ENCODE measurements around the gene BACE1. TPM values are rescaled to one million over a fixed set of nuclear protein-coding genes. Genes with fewer than 3 reads are reported as not detected.
"Not testable (repeated sequence)": the region's sequence is repeated elsewhere in the genome, so short reads cannot be mapped to it uniquely, and the experiment has no call there.

BACE1 gene
- total and polyA plus RNA-seq, 2 experiments from 2014 or later: 2.4 to 7.2 TPM

- Histone ChIP-seq H3F3A (replicated peaks; ENCODE audit: low read depth) (no peaks in the 10 kb centered on the region), H3K4me3 (no peak overlapping the region), H4K20me1 (replicated peaks; ENCODE audit: insufficient read depth) (peaks cover 20% of the 10 kb centered on the region; the same call in 1 of the 2 replicates), H3K4me1 (ENCODE audit: insufficient read depth) (no peaks in the 10 kb centered on the region), H3K36me3 (ENCODE audit: insufficient read depth) (no peaks in the 10 kb centered on the region), H2AFZ (no peak overlapping the region), H3K27me3 (ENCODE audit: insufficient read depth) (peaks cover 9% of the 10 kb centered on the region), H3K4me2 (no peak overlapping the region), H3K9me2 (ENCODE audit: insufficient read depth) (no peaks in the 10 kb centered on the region), H3K79me2 (replicated peaks; ENCODE audit: insufficient read depth) (no peaks in the 10 kb centered on the region), H3K27ac (ENCODE audit: low read depth) (no peak overlapping the region)
- TF ChIP-seq CTCF (conservative IDR thresholded peaks at IDR 0.05; ENCODE audit: low read depth in 2 of 2) (no peak), EZH2 (IDR thresholded peaks at IDR 0.05; ENCODE audit: low read depth, unreplicated experiment) (no peak), CREB1 (CRISPR knock-in tag; IDR thresholded peaks at IDR 0.05; ENCODE audit: low read depth) (no peak), ZNF331 (CRISPR knock-in tag; IDR thresholded peaks at IDR 0.05; ENCODE audit: low read depth) (no peak), ZNF114 (CRISPR knock-in tag; IDR thresholded peaks at IDR 0.05) (no peak), EZH2phosphoT487 (IDR thresholded peaks at IDR 0.05; ENCODE audit: unreplicated experiment) (no peak), STAT1 (IDR thresholded peaks at IDR 0.05; ENCODE audit: unreplicated experiment) (no peak), POLR2AphosphoS5 (IDR thresholded peaks at IDR 0.05; ENCODE audit: low read depth) (no peak), NANOG (IDR thresholded peaks at IDR 0.05; ENCODE audit: borderline replicate concordance) (no peak), JUNB (IDR thresholded peaks at IDR 0.05; ENCODE audit: unreplicated experiment) (no peak)
- TF ChIP-seq, protein P1, sequence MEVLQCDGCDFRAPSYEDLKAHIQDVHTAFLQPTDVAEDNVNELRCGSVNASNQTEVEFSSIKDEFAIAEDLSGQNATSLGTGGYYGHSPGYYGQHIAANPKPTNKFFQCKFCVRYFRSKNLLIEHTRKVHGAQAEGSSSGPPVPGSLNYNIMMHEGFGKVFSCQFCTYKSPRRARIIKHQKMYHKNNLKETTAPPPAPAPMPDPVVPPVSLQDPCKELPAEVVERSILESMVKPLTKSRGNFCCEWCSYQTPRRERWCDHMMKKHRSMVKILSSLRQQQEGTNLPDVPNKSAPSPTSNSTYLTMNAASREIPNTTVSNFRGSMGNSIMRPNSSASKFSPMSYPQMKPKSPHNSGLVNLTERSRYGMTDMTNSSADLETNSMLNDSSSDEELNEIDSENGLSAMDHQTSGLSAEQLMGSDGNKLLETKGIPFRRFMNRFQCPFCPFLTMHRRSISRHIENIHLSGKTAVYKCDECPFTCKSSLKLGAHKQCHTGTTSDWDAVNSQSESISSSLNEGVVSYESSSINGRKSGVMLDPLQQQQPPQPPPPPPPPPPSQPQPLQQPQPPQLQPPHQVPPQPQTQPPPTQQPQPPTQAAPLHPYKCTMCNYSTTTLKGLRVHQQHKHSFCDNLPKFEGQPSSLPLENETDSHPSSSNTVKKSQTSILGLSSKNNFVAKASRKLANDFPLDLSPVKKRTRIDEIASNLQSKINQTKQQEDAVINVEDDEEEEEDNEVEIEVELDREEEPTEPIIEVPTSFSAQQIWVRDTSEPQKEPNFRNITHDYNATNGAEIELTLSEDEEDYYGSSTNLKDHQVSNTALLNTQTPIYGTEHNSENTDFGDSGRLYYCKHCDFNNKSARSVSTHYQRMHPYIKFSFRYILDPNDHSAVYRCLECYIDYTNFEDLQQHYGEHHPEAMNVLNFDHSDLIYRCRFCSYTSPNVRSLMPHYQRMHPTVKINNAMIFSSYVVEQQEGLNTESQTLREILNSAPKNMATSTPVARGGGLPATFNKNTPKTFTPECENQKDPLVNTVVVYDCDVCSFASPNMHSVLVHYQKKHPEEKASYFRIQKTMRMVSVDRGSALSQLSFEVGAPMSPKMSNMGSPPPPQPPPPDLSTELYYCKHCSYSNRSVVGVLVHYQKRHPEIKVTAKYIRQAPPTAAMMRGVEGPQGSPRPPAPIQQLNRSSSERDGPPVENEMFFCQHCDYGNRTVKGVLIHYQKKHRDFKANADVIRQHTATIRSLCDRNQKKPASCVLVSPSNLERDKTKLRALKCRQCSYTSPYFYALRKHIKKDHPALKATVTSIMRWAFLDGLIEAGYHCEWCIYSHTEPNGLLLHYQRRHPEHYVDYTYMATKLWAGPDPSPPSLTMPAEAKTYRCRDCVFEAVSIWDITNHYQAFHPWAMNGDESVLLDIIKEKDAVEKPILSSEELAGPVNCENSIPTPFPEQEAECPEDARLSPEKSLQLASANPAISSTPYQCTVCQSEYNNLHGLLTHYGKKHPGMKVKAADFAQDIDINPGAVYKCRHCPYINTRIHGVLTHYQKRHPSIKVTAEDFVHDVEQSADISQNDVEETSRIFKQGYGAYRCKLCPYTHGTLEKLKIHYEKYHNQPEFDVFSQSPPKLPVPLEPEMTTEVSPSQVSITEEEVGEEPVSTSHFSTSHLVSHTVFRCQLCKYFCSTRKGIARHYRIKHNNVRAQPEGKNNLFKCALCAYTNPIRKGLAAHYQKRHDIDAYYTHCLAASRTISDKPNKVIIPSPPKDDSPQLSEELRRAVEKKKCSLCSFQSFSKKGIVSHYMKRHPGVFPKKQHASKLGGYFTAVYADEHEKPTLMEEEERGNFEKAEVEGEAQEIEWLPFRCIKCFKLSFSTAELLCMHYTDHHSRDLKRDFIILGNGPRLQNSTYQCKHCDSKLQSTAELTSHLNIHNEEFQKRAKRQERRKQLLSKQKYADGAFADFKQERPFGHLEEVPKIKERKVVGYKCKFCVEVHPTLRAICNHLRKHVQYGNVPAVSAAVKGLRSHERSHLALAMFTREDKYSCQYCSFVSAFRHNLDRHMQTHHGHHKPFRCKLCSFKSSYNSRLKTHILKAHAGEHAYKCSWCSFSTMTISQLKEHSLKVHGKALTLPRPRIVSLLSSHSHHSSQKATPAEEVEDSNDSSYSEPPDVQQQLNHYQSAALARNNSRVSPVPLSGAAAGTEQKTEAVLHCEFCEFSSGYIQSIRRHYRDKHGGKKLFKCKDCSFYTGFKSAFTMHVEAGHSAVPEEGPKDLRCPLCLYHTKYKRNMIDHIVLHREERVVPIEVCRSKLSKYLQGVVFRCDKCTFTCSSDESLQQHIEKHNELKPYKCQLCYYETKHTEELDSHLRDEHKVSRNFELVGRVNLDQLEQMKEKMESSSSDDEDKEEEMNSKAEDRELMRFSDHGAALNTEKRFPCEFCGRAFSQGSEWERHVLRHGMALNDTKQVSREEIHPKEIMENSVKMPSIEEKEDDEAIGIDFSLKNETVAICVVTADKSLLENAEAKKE (CRISPR knock-in tag; IDR thresholded peaks at IDR 0.05): no peak
- DNase-seq (ENCODE audit: low spot score): no peak
- Mint-ChIP-seq H3K9me3 (no peaks in the 10 kb centered on the region), H3K27me3 (ENCODE audit: insufficient read depth, low read depth, poor library complexity) (no peaks in the 10 kb centered on the region), H3K36me3 (ENCODE audit: low read depth) (peaks cover 33% of the 10 kb centered on the region), H3K4me1 (peaks cover 2% of the 10 kb centered on the region; the same call in 1 of the 3 replicates), H3K4me3 (no peak overlapping the region), H3K27ac (no peak overlapping the region)
- no peak for ATAC-seq
Measured at GRCh38 chr11:117265745-117266144, 50.3 kb downstream of the BACE1 start.

- peaks cover 20% of the 10 kb centered on the region; the same call in 1 of the 2 replicates for H4K20me1 ChIP-seq (replicated peaks; ENCODE audit: insufficient read depth)
- not testable (repeated sequence) for H3K27me3 ChIP-seq (ENCODE audit: insufficient read depth); H3K4me1 Mint-ChIP-seq; H3K4me2 ChIP-seq; DNase-seq (ENCODE audit: low spot score); ATAC-seq; H3K9me2 ChIP-seq (ENCODE audit: insufficient read depth); H3K36me3 ChIP-seq (ENCODE audit: insufficient read depth); H3K27ac ChIP-seq (ENCODE audit: low read depth); H3K4me3 Mint-ChIP-seq; H3K4me3 ChIP-seq; H3K4me1 ChIP-seq (ENCODE audit: insufficient read depth); H2AFZ ChIP-seq; H3K27me3 Mint-ChIP-seq (ENCODE audit: insufficient read depth, low read depth, poor library complexity); H3K9me3 Mint-ChIP-seq; H3K27ac Mint-ChIP-seq; H3F3A ChIP-seq (replicated peaks; ENCODE audit: low read depth); H3K79me2 ChIP-seq (replicated peaks; ENCODE audit: insufficient read depth)
- peaks cover 33% of the 10 kb centered on the region for H3K36me3 Mint-ChIP-seq (ENCODE audit: low read depth)
Measured at GRCh38 chr11:117264624-117265323, 51.3 kb downstream of the BACE1 start.

Measured in GM23338 (cell line).